ENCODE data around the gene NTSR2.

GRCh38 chr2:11621410-11621809 is 48.6 kb downstream of the NTSR2 start:
- TF ChIP-seq CTCF (IDR thresholded peaks at IDR 0.05; ENCODE audit: low read depth, low read length, poor library complexity, severe bottlenecking) (no peak), EZH2phosphoT487 (IDR thresholded peaks at IDR 0.05; ENCODE audit: borderline replicate concordance, low read length) (no peak)

Measured in DOHH2 (cell line).